Coronary artery (tissue), 2 donors: Measurements from ENCODE around the gene FPGS.
"Not testable (repeated sequence)": the region's sequence is repeated elsewhere in the genome, so short reads cannot be mapped to it uniquely, and the experiment has no call there.

Experiments used
- DNase-seq: peaks from one replicate; pipeline ENCODE4 v3.0.0-alpha.2; 2017; ENCODE audit warnings: low spot score
- H3K27ac ChIP-seq, 2 donors: fragments of 200-600 bp; sonication (generic); one replicate each; pipeline ENCODE4 v1.5.1; 2016 to 2019
- H3K4me3 ChIP-seq: fragments of 200-600 bp; sonication (generic); 2 replicates; pipeline ENCODE4 v1.5.1; 2016; ENCODE audit warnings: mild to moderate bottlenecking, moderate library complexity
- CTCF ChIP-seq: fragments of 200-600 bp; sonication (generic); IDR thresholded peaks from one replicate; pipeline ENCODE4 v1.5.1; 2019; ENCODE audit warnings: antibody characterized with exemption

FPGS gene

GRCh38 chr9:127802576-127803443 is at the start of gene FPGS:
TSS of gene FPGS (plus strand) at chr9:127802882. CDS start at chr9:127802925, 43 bp downstream.
- no peak for TF ChIP-seq CTCF
- peak; percentile 93 for DNase-seq
- Histone ChIP-seq H3K4me3 (peak within 1 kb of the TSS; percentile 93), H3K27ac (peak within 1 kb of the TSS; percentile 84 to 97)

GRCh38 chr9:127753148-127753547 is 49.5 kb upstream of the FPGS start:
- H3K4me3 ChIP-seq = no peak overlapping the region
- TF ChIP-seq CTCF = no peak
- no peak for DNase-seq
- no peak overlapping the region for H3K27ac ChIP-seq

GRCh38 chr9:127753622-127754021 is 49.1 kb upstream of the FPGS start:
- Histone ChIP-seq H3K4me3 (no peak overlapping the region), H3K27ac (no peak overlapping the region)
- no peak for DNase-seq
- TF ChIP-seq CTCF = no peak

GRCh38 chr9:127754099-127755060 is 48.3 kb upstream of the FPGS start:
- H3K4me3 ChIP-seq = peak overlapping the region; percentile 50
- no peak for DNase-seq
- peak overlapping the region in 1 of 2 donors; percentile 22 for H3K27ac ChIP-seq

GRCh38 chr9:127755061-127756060 is 47.3 kb upstream of the FPGS start:
- TF ChIP-seq CTCF = no peak
- H3K4me3 ChIP-seq = peak overlapping the region; percentile 50
- no peak for DNase-seq
- peak overlapping the region in 1 of 2 donors; percentile 22 for H3K27ac ChIP-seq

More at GRCh38 chr9:127754099-127755060, 48.3 kb upstream of the FPGS start:
- TF ChIP-seq CTCF = no peak

GRCh38 chr9:127756233-127756632 is 46.4 kb upstream of the FPGS start:
- no peak for DNase-seq
- no peak overlapping the region for H3K4me3 ChIP-seq
- no peak overlapping the region for H3K27ac ChIP-seq
- no peak for TF ChIP-seq CTCF

GRCh38 chr9:127756776-127757175 is 45.9 kb upstream of the FPGS start:
- DNase-seq, H3K27ac ChIP-seq, H3K4me3 ChIP-seq: not testable (repeated sequence)
